HCT116 (cell line): Measurements from ENCODE around the gene GLI3. TPM values are rescaled to one million over a fixed set of nuclear protein-coding genes. Genes with fewer than 3 reads are reported as not detected.

Experiments used
- ATAC-seq: fragments of 200-7000 bp; cut with Tn5 transposase; 2 replicates; pipeline ENCODE4 v1.9.1; 2020; ENCODE audit warnings: mild to moderate bottlenecking, moderate library complexity
- BruUV-seq: library from RNA; stranded (reverse); fragments of 400-500 nt; replicated peaks from 2 replicates; lab custom pipeline; 2021; lab: Mats Ljungman, UMichigan
- CTCF ChIA-PET: fragments of 300-600 bp; sonication (Branson Sonifier 250); formaldehyde crosslinking; loops from one replicate; lab custom pipeline; 2021; ENCODE audit warnings: antibody characterized with exemption; lab: Charles Lee
- POLR2A ChIA-PET: fragments of 300-600, 350-600 bp; sonication (Branson Sonifier 250); formaldehyde crosslinking; loops from one replicate; lab custom pipeline; 2021; ENCODE audit warnings: antibody characterized with exemption; lab: Charles Lee
- RAD21 ChIA-PET, 2 experiments: fragments of 300-600 bp; sonication (Branson Sonifier 250); formaldehyde crosslinking; loops; one replicate each; lab custom pipeline; 2023; ENCODE audit warnings: low total read pairs in 2 of 2; ENCODE audit not compliant: uncharacterized antibody in 2 of 2, unreplicated experiment in 2 of 2, low non-redundant PET in 1 of 2; lab: Charles Lee
- DNase-seq: peaks from one replicate; pipeline ENCODE4 v3.0.0-alpha.2; 2010; ENCODE audit warnings: low read depth, low spot score
- H2AFZ ChIP-seq: fragments of 200-600 bp; shearing (Covaris generic), sonication (generic); 2 replicates; pipeline ENCODE4 v1.6.1; 2017; ENCODE audit warnings: low read depth, mixed run types, mixed read lengths, antibody characterized with exemption, low read length; ENCODE audit not compliant: poor library complexity, severe bottlenecking
- H3K27ac ChIP-seq: 2 replicates; pipeline ENCODE4 v1.5.1; 2012; ENCODE audit warnings: low read depth, low read length
- H3K27me3 ChIP-seq: fragments of 200-600 bp; sonication (generic); 2 replicates; pipeline ENCODE4 v1.6.1; 2016; ENCODE audit warnings: mixed run types, low read length, mixed read lengths; ENCODE audit not compliant: insufficient read depth
- H3K36me3 ChIP-seq, 2 experiments: fragments of 200-500 bp in 1 of 2; fragments of 200-600 bp in 1 of 2; sonication (Bioruptor generic) in 1 of 2; sonication (generic) in 1 of 2; 2 replicates each; pipeline versions ENCODE4 v1.5.1 to v1.6.1; 2014 to 2016; ENCODE audit warnings: low read length in 2 of 2, inconsistent platforms in 1 of 2, mixed read lengths in 1 of 2, mixed run types in 1 of 2; ENCODE audit not compliant: insufficient read depth in 2 of 2, control insufficient read depth in 1 of 2
- H3K4me1 ChIP-seq, 2 experiments: fragments of 200-600 bp in 1 of 2; sonication (generic) in 1 of 2; 2 replicates each; pipeline versions ENCODE4 v1.5.1 to v1.6.1; 2012 to 2017; ENCODE audit warnings: low read length in 2 of 2, inconsistent platforms in 1 of 2, mild to moderate bottlenecking in 1 of 2, mixed read lengths in 1 of 2, mixed run types in 1 of 2, moderate library complexity in 1 of 2; ENCODE audit not compliant: insufficient read depth in 2 of 2, control insufficient read depth in 1 of 2
- H3K4me2 ChIP-seq: fragments of 200-600 bp; sonication (generic); 2 replicates; pipeline ENCODE4 v1.6.1; 2017; ENCODE audit warnings: mixed run types, low read length, mixed read lengths
- H3K4me3 ChIP-seq, 2 experiments: fragments of 200-600 bp in 1 of 2; sonication (generic) in 1 of 2; replicated peaks in 1 of 2; 2 replicates each; pipeline ENCODE4 v1.5.1; 2011 to 2016; ENCODE audit warnings: low read length in 2 of 2, control low read depth in 1 of 2, low read depth in 1 of 2, mild to moderate bottlenecking in 1 of 2, mixed read lengths in 1 of 2, mixed run types in 1 of 2
- H3K79me2 ChIP-seq: fragments of 200-600 bp; sonication (generic); 2 replicates; pipeline ENCODE4 v1.6.1; 2017; ENCODE audit warnings: mild to moderate bottlenecking, mixed run types, low read length, moderate library complexity, mixed read lengths; ENCODE audit not compliant: insufficient read depth
- H3K9ac ChIP-seq: fragments of 200-600 bp; sonication (generic); 2 replicates; pipeline ENCODE4 v1.6.1; 2016; ENCODE audit warnings: low read length, mixed read lengths
- H3K9me2 ChIP-seq: fragments of 200-600 bp; sonication (generic), shearing (Covaris generic); 2 replicates; pipeline ENCODE4 v1.6.1; 2017; ENCODE audit warnings: mixed run types, mild to moderate bottlenecking, moderate library complexity; ENCODE audit not compliant: insufficient read depth
- H3K9me3 ChIP-seq, 2 experiments: fragments of 200-500 bp in 1 of 2; fragments of 200-600 bp in 1 of 2; sonication (Bioruptor generic) in 1 of 2; sonication (generic) in 1 of 2; 2 replicates each; pipeline ENCODE4 v1.6.1; 2014 to 2017; ENCODE audit warnings: low read length in 2 of 2, mixed read lengths in 2 of 2, inconsistent platforms in 1 of 2, low read depth in 1 of 2, mild to moderate bottlenecking in 1 of 2, mixed run types in 1 of 2, moderate library complexity in 1 of 2; ENCODE audit not compliant: control insufficient read depth in 1 of 2, insufficient read depth in 1 of 2
- H4K20me1 ChIP-seq: fragments of 200-600 bp; sonication (generic), shearing (Covaris generic); 2 replicates; pipeline ENCODE4 v1.6.1; 2017; ENCODE audit warnings: mixed run types, mild to moderate bottlenecking, moderate library complexity; ENCODE audit not compliant: insufficient read depth
- CBX3 ChIP-seq: IDR thresholded peaks from 2 replicates; pipeline ENCODE4 v1.6.1; 2012; ENCODE audit warnings: low read depth
- EGR1 ChIP-seq: IDR thresholded peaks from 2 replicates; pipeline ENCODE4 v1.6.1; 2012; ENCODE audit warnings: low read depth
- EZH2 ChIP-seq: fragments of 200-600 bp; sonication (generic); IDR thresholded peaks from 2 replicates; pipeline ENCODE4 v1.6.1; 2017; ENCODE audit warnings: antibody characterized with exemption, mixed run types
- FOSL1 ChIP-seq: IDR thresholded peaks from 2 replicates; pipeline ENCODE4 v1.6.1; 2012; ENCODE audit warnings: low read depth
- JUND ChIP-seq: IDR thresholded peaks from 2 replicates; pipeline ENCODE4 v1.6.1; 2012
- RAD21 ChIP-seq: IDR thresholded peaks from 2 replicates; pipeline ENCODE4 v1.6.1; 2012; ENCODE audit warnings: low read depth, mild to moderate bottlenecking
- SIN3A ChIP-seq: IDR thresholded peaks from 2 replicates; pipeline ENCODE4 v1.6.1; 2012; ENCODE audit warnings: low read depth
- SP1 ChIP-seq: IDR thresholded peaks from 2 replicates; pipeline ENCODE4 v1.6.1; 2012; ENCODE audit warnings: low read depth
- YY1 ChIP-seq: IDR thresholded peaks from 2 replicates; pipeline ENCODE4 v1.6.1; 2011; ENCODE audit warnings: low read length, low read depth, moderate library complexity, mild to moderate bottlenecking; ENCODE audit not compliant: insufficient replicate concordance; ENCODE audit errors: extremely low read depth
- intact Hi-C: fragments of 100-400 bp; cut with micrococcal nuclease; formaldehyde crosslinking; loops from 2 replicates; pipeline ENCODE4 v1.10.0; 2022
- total RNA-seq: library from RNA; stranded (reverse); gene quantifications from one replicate; pipeline ENCODE4 v1.2.1, GENCODE V29; 2021; ENCODE audit not compliant: unreplicated experiment
- TF ChIP-seq, protein P1 (sequence below), 3 experiments: fragments of 200-600 bp in 1 of 3; sonication (generic) in 1 of 3; IDR thresholded peaks in 2 of 3; conservative IDR thresholded peaks in 1 of 3; 2 replicates each; pipeline ENCODE4 v1.5.1; 2012 to 2017; ENCODE audit warnings: low read depth in 2 of 3, low read length in 2 of 3, antibody characterized with exemption in 1 of 3, borderline replicate concordance in 1 of 3, control low read depth in 1 of 3, mild to moderate bottlenecking in 1 of 3, mixed read lengths in 1 of 3, mixed run types in 1 of 3, moderate library complexity in 1 of 3; ENCODE audit not compliant: insufficient read depth in 1 of 3
- TF ChIP-seq, protein P2 (sequence below): IDR thresholded peaks from 2 replicates; pipeline ENCODE4 v1.6.1; 2012; ENCODE audit warnings: low read depth

Gene GLI3
- total RNA-seq, 1 experiment from 2014 or later, result 0.07 TPM

DNA sequence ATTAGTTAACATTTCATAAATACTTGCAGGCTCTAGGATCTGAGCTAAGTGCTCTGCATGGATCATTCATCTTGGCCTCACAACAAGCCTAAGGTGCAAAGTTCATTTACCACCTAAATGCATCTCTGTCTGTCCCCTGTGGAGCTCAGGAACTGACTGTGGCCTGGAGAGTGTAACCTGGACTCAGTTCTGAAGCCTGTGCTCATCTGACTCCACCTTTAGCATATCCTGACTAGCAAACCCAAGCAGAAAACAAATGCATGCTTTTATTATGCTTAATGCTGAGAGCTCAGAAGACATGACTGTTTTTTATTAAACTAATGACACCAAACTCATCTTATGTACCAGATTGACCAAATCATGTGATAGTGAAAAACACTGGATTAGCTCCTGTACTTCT is 288.5 kb downstream of the GLI3 start:
- H3K9me2 ChIP-seq, result no peaks in the 10 kb centered on the region
- intact Hi-C loops, result loop anchor here (10.0 kb wide), 1 partner anchor 1406 kb away; no protein-coding TSS in a partner anchor
- ATAC-seq, result no peak
- no peak overlapping the region for H3K4me2 ChIP-seq
- peaks cover 10% of the 10 kb centered on the region for H3K27me3 ChIP-seq
- no peaks in the 10 kb centered on the region for H3K9me3 ChIP-seq
- DNase-seq, result no peak
- TF ChIP-seq RAD21 (no peak), JUND (no peak), CBX3 (no peak)
- no peaks in the 10 kb centered on the region; the same call in 1 of the 2 replicates for H4K20me1 ChIP-seq
- no peak overlapping the region for H3K27ac ChIP-seq
- no peaks in the 10 kb centered on the region for H3K4me1 ChIP-seq
- ChIA-PET POLR2A (no interaction called here), RAD21 (no interaction called here), CTCF (interaction anchor here (1.8 kb wide), 1 partner anchor 8 kb away, joined by 5 read pairs; no protein-coding TSS in a partner anchor)
- H3K9ac ChIP-seq, result no peak overlapping the region
- no peak overlapping the region for H2AFZ ChIP-seq
- H3K79me2 ChIP-seq, result no peaks in the 10 kb centered on the region
- H3K36me3 ChIP-seq, result no peaks in the 10 kb centered on the region
- H3K4me3 ChIP-seq, result no peak overlapping the region
- BruUV-seq, result no TSS peak

DNA sequence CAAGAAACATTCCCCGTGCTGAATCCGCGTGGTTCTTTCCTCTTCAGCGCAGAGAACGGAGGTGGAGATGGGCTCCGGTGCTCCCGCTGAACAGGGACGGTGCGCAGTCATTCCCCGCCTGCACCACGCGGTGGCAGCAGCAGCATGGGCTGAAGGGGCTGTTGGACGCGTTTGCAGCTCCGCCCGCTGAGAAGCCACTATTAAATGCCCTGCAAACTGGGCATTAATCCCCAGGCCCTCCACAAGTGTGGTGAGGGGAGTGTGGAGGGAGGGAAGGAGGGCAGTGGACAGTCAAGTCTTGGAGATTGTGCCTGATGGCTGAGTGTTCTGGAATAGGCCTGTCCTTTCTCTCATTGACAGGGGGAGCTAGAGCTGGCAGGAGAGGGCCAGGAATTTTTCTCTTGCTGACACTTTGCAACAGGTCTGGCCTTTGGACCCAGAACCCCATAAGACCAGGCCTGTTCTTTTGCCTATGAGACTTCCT is 293.9 kb downstream of the GLI3 start:
- DNase-seq (peak; percentile 21), ATAC-seq (peak; percentile 90)
- H3K27me3 ChIP-seq, result no peaks in the 10 kb centered on the region; the same call in 1 of the 2 replicates
- H3K4me2 ChIP-seq, result no peak overlapping the region
- intact Hi-C loops, result loop anchor here (2.0 to 10.0 kb wide), 5 partner anchors 900 to 1896 kb away; no protein-coding TSS in a partner anchor
- H3K4me3 ChIP-seq, result no peak overlapping the region
- no peaks in the 10 kb centered on the region for H3K79me2 ChIP-seq
- ChIA-PET POLR2A (no interaction called here), CTCF (interaction anchor here (0.7 to 2.5 kb wide), 10 partner anchors 13 to 944 kb away, joined by 3 to 15 read pairs (median 4); no protein-coding TSS in a partner anchor)
- no peaks in the 10 kb centered on the region for H3K36me3 ChIP-seq
- no peak overlapping the region for H3K9ac ChIP-seq
- no peaks in the 10 kb centered on the region for H4K20me1 ChIP-seq
- no peaks in the 10 kb centered on the region for H3K9me3 ChIP-seq
- BruUV-seq, result no TSS peak
- TF ChIP-seq FOSL1 (no peak), CBX3 (no peak), SIN3A (no peak), EGR1 (no peak), RAD21 (peak; percentile 87), YY1 (no peak), EZH2 (no peak), SP1 (no peak)
- TF ChIP-seq, protein P1, sequence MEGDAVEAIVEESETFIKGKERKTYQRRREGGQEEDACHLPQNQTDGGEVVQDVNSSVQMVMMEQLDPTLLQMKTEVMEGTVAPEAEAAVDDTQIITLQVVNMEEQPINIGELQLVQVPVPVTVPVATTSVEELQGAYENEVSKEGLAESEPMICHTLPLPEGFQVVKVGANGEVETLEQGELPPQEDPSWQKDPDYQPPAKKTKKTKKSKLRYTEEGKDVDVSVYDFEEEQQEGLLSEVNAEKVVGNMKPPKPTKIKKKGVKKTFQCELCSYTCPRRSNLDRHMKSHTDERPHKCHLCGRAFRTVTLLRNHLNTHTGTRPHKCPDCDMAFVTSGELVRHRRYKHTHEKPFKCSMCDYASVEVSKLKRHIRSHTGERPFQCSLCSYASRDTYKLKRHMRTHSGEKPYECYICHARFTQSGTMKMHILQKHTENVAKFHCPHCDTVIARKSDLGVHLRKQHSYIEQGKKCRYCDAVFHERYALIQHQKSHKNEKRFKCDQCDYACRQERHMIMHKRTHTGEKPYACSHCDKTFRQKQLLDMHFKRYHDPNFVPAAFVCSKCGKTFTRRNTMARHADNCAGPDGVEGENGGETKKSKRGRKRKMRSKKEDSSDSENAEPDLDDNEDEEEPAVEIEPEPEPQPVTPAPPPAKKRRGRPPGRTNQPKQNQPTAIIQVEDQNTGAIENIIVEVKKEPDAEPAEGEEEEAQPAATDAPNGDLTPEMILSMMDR (IDR thresholded peaks at IDR 0.05 in 2 of 3, conservative IDR thresholded peaks at IDR 0.05 in 1 of 3; ENCODE audit: borderline replicate concordance in 1 of 3, insufficient read depth in 1 of 3, low read depth in 2 of 3, low read length in 2 of 3), result peak; percentile 75 to 94 (median 94)
- TF ChIP-seq, protein P2, sequence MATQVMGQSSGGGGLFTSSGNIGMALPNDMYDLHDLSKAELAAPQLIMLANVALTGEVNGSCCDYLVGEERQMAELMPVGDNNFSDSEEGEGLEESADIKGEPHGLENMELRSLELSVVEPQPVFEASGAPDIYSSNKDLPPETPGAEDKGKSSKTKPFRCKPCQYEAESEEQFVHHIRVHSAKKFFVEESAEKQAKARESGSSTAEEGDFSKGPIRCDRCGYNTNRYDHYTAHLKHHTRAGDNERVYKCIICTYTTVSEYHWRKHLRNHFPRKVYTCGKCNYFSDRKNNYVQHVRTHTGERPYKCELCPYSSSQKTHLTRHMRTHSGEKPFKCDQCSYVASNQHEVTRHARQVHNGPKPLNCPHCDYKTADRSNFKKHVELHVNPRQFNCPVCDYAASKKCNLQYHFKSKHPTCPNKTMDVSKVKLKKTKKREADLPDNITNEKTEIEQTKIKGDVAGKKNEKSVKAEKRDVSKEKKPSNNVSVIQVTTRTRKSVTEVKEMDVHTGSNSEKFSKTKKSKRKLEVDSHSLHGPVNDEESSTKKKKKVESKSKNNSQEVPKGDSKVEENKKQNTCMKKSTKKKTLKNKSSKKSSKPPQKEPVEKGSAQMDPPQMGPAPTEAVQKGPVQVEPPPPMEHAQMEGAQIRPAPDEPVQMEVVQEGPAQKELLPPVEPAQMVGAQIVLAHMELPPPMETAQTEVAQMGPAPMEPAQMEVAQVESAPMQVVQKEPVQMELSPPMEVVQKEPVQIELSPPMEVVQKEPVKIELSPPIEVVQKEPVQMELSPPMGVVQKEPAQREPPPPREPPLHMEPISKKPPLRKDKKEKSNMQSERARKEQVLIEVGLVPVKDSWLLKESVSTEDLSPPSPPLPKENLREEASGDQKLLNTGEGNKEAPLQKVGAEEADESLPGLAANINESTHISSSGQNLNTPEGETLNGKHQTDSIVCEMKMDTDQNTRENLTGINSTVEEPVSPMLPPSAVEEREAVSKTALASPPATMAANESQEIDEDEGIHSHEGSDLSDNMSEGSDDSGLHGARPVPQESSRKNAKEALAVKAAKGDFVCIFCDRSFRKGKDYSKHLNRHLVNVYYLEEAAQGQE, result no peak
- TF ChIP-seq, all 23 proteins: peak for 2
- RAD21 ChIA-PET, result no interaction called here
- no peak overlapping the region for H2AFZ ChIP-seq
- H3K27ac ChIP-seq, result no peak overlapping the region
- H3K4me1 ChIP-seq, result no peaks in the 10 kb centered on the region
- H3K9me2 ChIP-seq, result no peaks in the 10 kb centered on the region
